ENCODE measurements around the gene HLF. TPM values are rescaled to one million over a fixed set of nuclear protein-coding genes. Genes with fewer than 3 reads are reported as not detected.

Gene HLF
- total RNA-seq, 1 experiment from 2014 or later: 1.5 TPM

GRCh38 chr17:55340686-55341085 lies 75.9 kb downstream of the HLF start:
- Histone ChIP-seq H4K20me1 (ENCODE audit: insufficient read depth) (no peaks in the 10 kb centered on the region), H3K9me2 (ENCODE audit: insufficient read depth) (no peaks in the 10 kb centered on the region), H3K36me3 (ENCODE audit: control insufficient read depth in 1 of 2, insufficient read depth in 2 of 2, low read length in 2 of 2) (no peaks in the 10 kb centered on the region), H3K27me3 (ENCODE audit: insufficient read depth, low read length) (peaks cover 16% of the 10 kb centered on the region; the same call in 1 of the 2 replicates), H3K4me2 (ENCODE audit: low read length) (no peak overlapping the region), H3K9ac (ENCODE audit: low read length) (no peak overlapping the region), H2AFZ (ENCODE audit: low read depth, low read length, poor library complexity, severe bottlenecking) (no peak overlapping the region), H3K4me1 (ENCODE audit: control insufficient read depth in 1 of 2, insufficient read depth in 2 of 2, low read length in 2 of 2) (no peaks in the 10 kb centered on the region), H3K27ac (ENCODE audit: low read depth, low read length) (no peak overlapping the region), H3K9me3 (ENCODE audit: control insufficient read depth in 1 of 2, insufficient read depth in 1 of 2, low read depth in 1 of 2, low read length in 2 of 2) (no peaks in the 10 kb centered on the region), H3K4me3 (replicated peaks in 1 of 2; ENCODE audit: low read depth in 1 of 2, low read length in 2 of 2) (no peak overlapping the region), H3K79me2 (ENCODE audit: insufficient read depth, low read length) (no peaks in the 10 kb centered on the region)
- POLR2A ChIA-PET: no interaction called here
- CTCF ChIA-PET: no interaction called here
- no peak for DNase-seq (ENCODE audit: low read depth, low spot score)
- no peak for TF ChIP-seq RAD21 (IDR thresholded peaks at IDR 0.05; ENCODE audit: low read depth)
- TF ChIP-seq TCF7L2 (IDR thresholded peaks at IDR 0.05; ENCODE audit: borderline replicate concordance, extremely low read depth, insufficient read depth, insufficient read length): no peak
- no peak for TF ChIP-seq MAX (IDR thresholded peaks at IDR 0.05)
- TF ChIP-seq POLR2A (IDR thresholded peaks at IDR 0.05; ENCODE audit: borderline replicate concordance, extremely low read depth, insufficient read depth, insufficient read length): no peak
- no peak for TF ChIP-seq ELF1 (IDR thresholded peaks at IDR 0.05; ENCODE audit: borderline replicate concordance, low read depth)
- no peak for TF ChIP-seq ZNF274 (IDR thresholded peaks at IDR 0.05; ENCODE audit: low read depth, low read length)
- TF ChIP-seq CBX3 (IDR thresholded peaks at IDR 0.05; ENCODE audit: low read depth): no peak
- TF ChIP-seq CEBPB (IDR thresholded peaks at IDR 0.05; ENCODE audit: low read depth): no peak
- no peak for TF ChIP-seq YY1 (IDR thresholded peaks at IDR 0.05; ENCODE audit: extremely low read depth, insufficient replicate concordance, low read depth, low read length)
- TF ChIP-seq EZH2phosphoT487 (IDR thresholded peaks at IDR 0.05; ENCODE audit: borderline replicate concordance): no peak
- no peak for TF ChIP-seq SIN3A (IDR thresholded peaks at IDR 0.05; ENCODE audit: low read depth)
- no peak for TF ChIP-seq EGR1 (IDR thresholded peaks at IDR 0.05; ENCODE audit: low read depth)
- no peak for TF ChIP-seq ATF3 (IDR thresholded peaks at IDR 0.05)
- no peak for TF ChIP-seq ZFX (IDR thresholded peaks at IDR 0.05)
- TF ChIP-seq SRF (IDR thresholded peaks at IDR 0.05; ENCODE audit: low read depth): no peak
- no peak for TF ChIP-seq POLR2AphosphoS5 (IDR thresholded peaks at IDR 0.05; ENCODE audit: low read depth, low read length)
- no peak for ATAC-seq
- BruUV-seq (replicated peaks): no TSS peak
- RAD21 ChIA-PET (ENCODE audit: low non-redundant PET in 1 of 2, low total read pairs in 2 of 2, uncharacterized antibody in 2 of 2, unreplicated experiment in 2 of 2): no interaction called here
- intact Hi-C loops (cut with micrococcal nuclease): no loop called here

Data from HCT116 (cell line).